ENCODE results near the gene PDK3.
A peak's percentile ranks its signal among the peaks of the same experiment; 100 is the strongest.

PDK3 gene

GRCh38 chrX:24542756-24543155 lies 77.7 kb downstream of the PDK3 start:
- FAIRE-seq, result no peak
- no peak for DNase-seq (ENCODE audit: extremely low spot score, insufficient read length, low read depth)

- FAIRE-seq (peak; percentile 12), DNase-seq (ENCODE audit: extremely low spot score, insufficient read length, low read depth) (no peak)
Observed at GRCh38 chrX:24547961-24548360, 82.9 kb downstream of the PDK3 start.

- DNase-seq (ENCODE audit: extremely low spot score, insufficient read length, low read depth), result no peak
Observed at GRCh38 chrX:24550166-24550565, 85.1 kb downstream of the PDK3 start.

GRCh38 chrX:24553011-24553410 lies 87.9 kb downstream of the PDK3 start:
- DNase-seq (ENCODE audit: extremely low spot score, insufficient read length, low read depth), result no peak
- no peak for FAIRE-seq

More at GRCh38 chrX:24550166-24550565, 85.1 kb downstream of the PDK3 start:
- no peak for FAIRE-seq

- peak; percentile 11 for DNase-seq (ENCODE audit: extremely low spot score, insufficient read length, low read depth)
- FAIRE-seq, result peak; percentile 58
Observed at GRCh38 chrX:24561121-24561520, 96.0 kb downstream of the PDK3 start.

- DNase-seq (ENCODE audit: extremely low spot score, insufficient read length, low read depth) (no peak), FAIRE-seq (no peak)
Observed at GRCh38 chrX:24563291-24564010, 98.4 kb downstream of the PDK3 start.

GRCh38 chrX:24566240-24566639 lies 101.2 kb downstream of the PDK3 start:
- DNase-seq (ENCODE audit: extremely low spot score, insufficient read length, low read depth) (no peak), FAIRE-seq (no peak)

- FAIRE-seq (no peak), DNase-seq (ENCODE audit: extremely low spot score, insufficient read length, low read depth) (no peak)
Observed at GRCh38 chrX:24567169-24567568, 102.1 kb downstream of the PDK3 start.

- DNase-seq (ENCODE audit: extremely low spot score, insufficient read length, low read depth), result no peak
- no peak for FAIRE-seq
Observed at GRCh38 chrX:24574743-24575142, 109.7 kb downstream of the PDK3 start.

- no peak for DNase-seq (ENCODE audit: extremely low spot score, insufficient read length, low read depth)
- FAIRE-seq, result no peak
Observed at GRCh38 chrX:24575496-24575895, 110.4 kb downstream of the PDK3 start.

GRCh38 chrX:24577091-24577490 lies 112.0 kb downstream of the PDK3 start:
- no peak for FAIRE-seq

More at GRCh38 chrX:24577091-24577490, 112.0 kb downstream of the PDK3 start:
- no peak for DNase-seq (ENCODE audit: extremely low spot score, insufficient read length, low read depth)
